GM12865 (cell line): ENCODE data around the gene ERC1.

Experiments
- DNase-seq: peaks from one replicate; pipeline ENCODE4 v3.0.0; 2010; ENCODE audit warnings: low read depth
- H3K4me3 ChIP-seq: 2 replicates; pipeline ENCODE4 v1.5.1; 2011; ENCODE audit warnings: mild to moderate bottlenecking, low read depth, low read length, control low read depth
- TF ChIP-seq, protein P1 (sequence below): IDR thresholded peaks from 2 replicates; pipeline ENCODE4 v1.5.1; 2011; ENCODE audit warnings: low read length, control low read depth, low read depth, inconsistent platforms; ENCODE audit not compliant: insufficient read depth; ENCODE audit errors: missing control alignments

Gene ERC1

DNA sequence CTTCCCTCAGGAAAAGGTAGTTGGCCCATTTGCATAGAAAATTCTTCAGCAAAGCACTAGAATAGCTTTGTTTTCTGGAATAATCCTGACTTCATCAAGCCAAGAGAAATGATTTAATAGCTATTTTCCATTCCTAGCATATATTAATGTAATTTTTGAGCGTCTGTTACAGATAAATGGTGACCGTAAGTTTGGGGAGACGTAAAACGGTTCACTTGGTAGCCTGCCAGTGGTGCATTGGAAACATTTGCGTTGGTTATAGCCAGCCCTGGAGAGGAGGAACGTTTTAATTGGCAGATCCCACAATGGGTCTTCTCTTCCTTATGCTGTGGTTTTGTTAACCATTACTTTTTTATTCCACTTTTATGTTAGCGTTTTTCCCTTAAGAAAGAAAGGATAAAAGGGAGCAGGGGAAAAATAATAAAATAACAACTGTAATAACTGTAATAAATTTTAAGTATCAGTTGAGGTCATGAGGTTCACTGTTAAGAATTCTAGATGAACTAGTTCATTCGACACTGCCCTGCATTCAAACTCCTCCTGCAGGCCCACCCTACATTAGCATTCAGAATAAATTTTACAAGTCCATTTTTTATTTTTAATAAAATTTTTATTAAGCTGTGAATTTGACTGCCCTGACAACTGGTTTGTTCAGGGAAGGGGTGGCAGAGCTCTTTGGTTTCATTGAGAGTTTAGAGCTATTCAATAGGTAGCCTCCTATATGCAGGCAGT is 300.7 kb downstream of the ERC1 start:
- TF ChIP-seq, protein P1, sequence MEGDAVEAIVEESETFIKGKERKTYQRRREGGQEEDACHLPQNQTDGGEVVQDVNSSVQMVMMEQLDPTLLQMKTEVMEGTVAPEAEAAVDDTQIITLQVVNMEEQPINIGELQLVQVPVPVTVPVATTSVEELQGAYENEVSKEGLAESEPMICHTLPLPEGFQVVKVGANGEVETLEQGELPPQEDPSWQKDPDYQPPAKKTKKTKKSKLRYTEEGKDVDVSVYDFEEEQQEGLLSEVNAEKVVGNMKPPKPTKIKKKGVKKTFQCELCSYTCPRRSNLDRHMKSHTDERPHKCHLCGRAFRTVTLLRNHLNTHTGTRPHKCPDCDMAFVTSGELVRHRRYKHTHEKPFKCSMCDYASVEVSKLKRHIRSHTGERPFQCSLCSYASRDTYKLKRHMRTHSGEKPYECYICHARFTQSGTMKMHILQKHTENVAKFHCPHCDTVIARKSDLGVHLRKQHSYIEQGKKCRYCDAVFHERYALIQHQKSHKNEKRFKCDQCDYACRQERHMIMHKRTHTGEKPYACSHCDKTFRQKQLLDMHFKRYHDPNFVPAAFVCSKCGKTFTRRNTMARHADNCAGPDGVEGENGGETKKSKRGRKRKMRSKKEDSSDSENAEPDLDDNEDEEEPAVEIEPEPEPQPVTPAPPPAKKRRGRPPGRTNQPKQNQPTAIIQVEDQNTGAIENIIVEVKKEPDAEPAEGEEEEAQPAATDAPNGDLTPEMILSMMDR = no peak
- DNase-seq = no peak
- H3K4me3 ChIP-seq = no peak overlapping the region

DNA sequence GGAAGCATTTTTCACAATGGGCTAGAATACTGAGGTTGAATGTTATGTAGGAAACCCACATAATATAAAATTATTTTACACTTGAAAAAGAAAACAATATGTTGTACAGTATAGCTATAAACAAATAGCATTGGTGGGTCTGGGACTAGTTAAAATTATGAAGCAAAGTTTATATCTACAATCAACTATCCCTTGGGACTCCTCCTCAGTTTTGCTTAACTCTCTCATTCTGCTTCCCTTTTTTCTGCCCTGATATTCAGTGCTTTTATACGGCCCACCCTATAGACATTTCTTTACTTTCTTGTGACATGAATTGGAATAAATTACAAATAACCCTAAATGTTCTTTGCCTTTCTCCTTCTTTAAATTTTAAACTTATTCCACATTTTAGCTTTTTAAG is 302.9 kb downstream of the ERC1 start:
- no peak for DNase-seq
- H3K4me3 ChIP-seq = no peak overlapping the region
- TF ChIP-seq, protein P1 = no peak

DNA sequence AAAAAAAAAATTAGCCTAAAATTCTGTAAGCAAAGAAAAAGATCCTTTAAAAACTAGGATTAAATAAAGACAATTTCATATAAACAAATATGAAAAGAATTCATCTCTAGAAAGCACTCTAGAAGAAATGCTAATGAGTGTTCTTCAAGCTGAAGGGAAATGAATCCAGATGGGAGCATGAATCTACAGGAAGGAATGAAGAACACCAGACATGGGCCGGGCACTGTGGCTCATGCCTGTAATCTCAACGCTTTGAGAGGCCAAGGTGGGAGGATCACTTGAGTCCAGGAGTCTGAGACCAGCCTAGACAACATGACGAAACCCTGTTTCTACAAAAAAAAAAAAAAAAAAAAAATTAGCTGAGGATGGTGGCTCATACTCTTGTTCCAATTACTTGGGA is 306.2 kb downstream of the ERC1 start:
- no peak overlapping the region for H3K4me3 ChIP-seq
- no peak for DNase-seq
- TF ChIP-seq, protein P1 = no peak

DNA sequence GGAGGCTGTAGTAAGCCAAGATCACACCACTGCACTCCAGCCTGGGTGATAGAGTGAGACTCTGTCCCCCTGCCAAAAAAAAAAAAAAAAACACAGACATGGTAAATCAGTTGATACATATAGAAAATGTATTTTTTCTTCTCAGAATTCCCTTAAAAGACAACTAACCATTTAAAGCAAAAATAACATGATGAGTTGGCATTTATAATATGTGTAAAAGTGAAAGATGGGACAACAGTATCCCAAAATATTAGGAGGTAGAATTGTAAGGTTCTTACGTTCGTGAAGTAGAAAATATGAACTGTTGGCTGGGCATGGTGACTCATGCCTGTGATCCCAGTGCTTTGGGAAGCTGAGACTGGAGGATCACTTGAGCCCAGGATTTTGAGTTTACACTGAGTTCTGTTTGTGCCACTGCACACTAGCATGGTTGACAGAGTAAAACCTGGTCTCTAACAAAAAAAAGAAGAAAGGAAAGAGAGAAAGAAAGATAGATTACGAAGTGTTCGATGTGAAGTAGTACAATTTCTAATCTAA is 306.7 kb downstream of the ERC1 start:
- H3K4me3 ChIP-seq = no peak overlapping the region
- TF ChIP-seq, protein P1 = no peak
- no peak for DNase-seq

DNA sequence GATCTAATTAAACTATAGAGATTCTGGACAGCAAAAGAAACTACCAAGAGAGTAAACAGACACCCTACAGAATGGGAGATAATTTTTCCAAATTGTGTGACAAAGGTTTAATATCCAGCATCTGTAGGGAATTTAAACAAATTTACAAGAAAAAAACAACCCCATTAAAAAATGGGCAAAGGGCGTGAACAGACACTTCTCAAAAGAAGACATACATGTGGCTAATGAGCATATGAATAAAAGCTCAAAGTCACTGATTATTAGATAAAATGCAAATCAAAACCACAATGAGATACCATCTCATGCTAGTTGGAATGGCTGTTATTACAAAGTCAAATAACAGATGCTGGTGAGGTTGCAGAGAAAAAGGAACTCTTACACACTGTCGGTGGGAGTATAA is 309.4 kb downstream of the ERC1 start:
- TF ChIP-seq, protein P1 = no peak
- H3K4me3 ChIP-seq = no peak overlapping the region
- DNase-seq = no peak

DNA sequence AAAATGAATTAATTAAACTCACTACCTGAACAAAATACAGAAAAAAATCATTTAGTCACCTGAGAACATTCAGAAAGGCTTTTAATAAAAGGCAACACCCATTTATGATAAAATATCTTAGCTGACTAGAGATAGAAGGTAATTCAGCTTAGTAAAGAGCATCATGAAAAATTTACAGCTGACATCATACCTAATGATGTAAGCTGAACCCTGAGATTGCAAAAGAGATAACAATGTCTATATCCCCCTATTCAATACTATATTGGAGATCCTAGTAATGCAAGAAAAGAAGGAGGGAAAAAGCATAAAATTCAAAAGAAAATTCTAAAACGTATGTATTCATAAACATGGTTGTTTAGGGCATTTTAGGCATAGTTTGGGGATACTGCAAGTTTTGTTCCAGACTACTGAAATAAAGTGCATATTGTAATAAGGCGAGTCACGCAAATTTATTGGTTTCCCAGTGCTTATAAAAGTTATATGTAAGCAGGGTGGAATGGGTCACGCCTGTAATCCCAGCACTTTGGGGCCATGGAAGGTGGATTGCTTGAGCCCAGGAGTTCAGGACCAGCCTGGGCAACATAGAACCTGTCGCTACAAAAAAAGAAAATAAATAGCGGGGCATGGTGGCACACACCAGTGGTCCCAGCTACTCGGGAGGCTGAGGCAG is 311.3 kb downstream of the ERC1 start:
- TF ChIP-seq, protein P1 = no peak
- DNase-seq = no peak
- H3K4me3 ChIP-seq = no peak overlapping the region
